NCI-H2196 (cell line): ENCODE measurements around the gene RHOBTB1.
"Not testable (repeated sequence)": the region's sequence is repeated elsewhere in the genome, so short reads cannot be mapped to it uniquely, and the experiment has no call there.

ENCODE experiments used
- DNase-seq: peaks from one replicate; lab custom pipeline; 2025; ENCODE audit not compliant: unreplicated experiment; lab: John Stamatoyannopoulos, UW

The RHOBTB1 gene

DNA sequence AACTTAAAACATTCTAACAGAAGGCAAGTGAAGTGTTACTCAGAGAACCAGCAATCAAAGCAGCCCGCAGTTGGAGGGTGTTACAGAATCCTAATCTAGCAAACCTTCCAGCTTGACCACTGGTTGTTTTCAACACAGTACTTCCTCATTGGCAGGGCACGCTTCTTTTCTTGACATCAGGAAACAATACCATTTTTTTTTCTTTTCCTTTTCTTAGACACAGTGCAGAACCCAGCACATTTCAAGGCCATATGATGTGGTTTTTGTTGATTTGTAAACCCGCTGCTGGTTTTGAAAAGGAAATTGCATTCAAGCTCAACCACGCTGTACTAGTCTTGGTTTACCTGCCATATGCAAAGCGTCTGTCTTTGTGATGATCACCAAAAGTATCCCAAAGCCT lies 33.4 kb downstream of the RHOBTB1 start:
- DNase-seq: no peak

DNA sequence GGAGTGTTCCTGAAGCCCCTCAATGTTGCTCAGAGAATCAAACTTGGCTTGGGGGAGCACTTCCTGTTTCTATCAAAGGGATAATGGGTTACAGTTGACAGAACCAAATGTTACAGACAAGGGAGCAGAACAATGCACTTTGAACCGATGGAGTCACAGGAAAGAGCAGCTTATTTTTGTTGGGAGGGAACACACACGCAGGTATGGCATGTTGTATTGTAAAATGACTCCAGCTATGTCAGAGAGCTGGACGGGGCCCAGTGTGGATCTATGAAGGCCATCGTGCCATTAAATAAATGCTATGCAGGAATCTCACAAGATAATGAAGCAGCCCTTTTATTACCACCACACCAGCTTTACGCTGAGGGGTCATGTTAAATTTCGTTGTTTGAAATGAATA lies 35.1 kb downstream of the RHOBTB1 start:
- DNase-seq: no peak

DNA sequence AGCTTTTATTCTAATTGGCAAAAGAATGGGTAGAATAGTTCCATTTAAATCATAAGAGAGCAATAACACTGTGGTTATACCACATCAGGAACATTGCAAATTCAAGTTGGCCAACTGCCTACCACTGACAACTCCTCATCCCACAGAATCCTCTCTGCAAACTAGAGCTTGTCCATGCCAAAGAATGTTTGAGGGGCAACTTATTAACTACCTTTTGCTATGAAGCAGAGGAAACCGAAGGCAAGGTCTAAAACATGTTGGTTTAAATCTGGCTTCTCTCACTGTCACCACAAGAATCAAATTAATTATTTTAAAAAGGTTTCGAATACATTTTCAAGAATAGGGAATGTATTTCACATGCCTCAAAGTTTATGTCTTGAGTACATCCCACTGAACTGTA lies 36.0 kb downstream of the RHOBTB1 start:
- no peak for DNase-seq

DNA sequence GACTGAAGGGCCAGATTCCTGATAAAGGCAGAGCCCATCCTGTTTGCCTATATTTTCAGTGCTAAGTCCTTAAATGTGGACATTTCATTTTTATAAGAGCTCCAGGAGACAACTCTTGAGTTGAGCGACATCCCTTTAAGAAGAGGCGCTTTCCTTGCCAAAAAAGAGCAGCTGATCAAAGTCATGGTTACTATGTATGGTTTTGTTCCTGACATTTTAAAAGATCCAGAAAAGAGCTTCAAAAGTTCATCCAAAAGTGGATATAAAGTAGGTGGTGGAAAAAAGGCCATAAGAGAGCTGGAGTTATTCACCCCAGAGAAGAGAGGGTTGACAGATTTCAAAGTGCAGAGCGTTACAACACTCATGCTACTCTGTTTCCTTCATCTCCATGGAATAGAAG lies 36.7 kb downstream of the RHOBTB1 start:
- no peak for DNase-seq

DNA sequence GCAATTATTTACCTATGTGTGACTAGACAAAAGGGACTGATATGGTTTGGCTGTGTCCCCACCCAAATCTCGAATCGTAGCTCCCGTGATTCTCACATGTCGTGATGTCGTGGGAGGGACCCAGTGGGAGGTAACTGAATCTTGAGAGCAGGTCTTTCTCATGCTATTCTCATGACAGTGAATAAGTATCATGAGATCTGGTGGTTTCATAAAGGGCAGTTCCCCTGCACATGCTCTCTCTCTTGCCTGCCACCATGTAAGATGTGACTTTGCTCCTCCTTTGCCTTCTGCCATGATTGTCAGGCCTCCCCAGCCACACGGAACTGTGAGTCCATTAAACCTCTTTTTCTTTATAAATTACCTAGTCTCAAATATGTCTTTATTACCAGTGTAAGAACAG lies 37.2 kb downstream of the RHOBTB1 start:
- DNase-seq: not testable (repeated sequence)

DNA sequence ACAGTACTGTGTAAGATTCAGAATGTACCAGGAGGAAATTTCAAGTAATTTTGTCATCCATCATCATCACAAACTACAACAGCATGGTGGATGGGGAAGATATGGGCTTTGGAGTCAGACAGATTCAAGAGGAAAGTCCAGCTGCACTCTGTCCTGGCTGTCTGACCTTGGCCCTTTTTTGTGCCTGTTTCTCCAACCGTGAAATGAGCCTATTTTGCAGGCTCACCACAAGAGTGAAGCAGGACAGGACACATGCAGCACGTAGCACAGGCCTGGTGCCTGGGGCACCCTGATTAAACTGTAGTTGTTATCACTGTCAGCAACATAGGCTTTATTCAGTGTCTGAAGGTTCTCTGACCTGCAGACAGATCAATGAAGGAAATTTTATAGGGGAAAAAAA lies 37.6 kb downstream of the RHOBTB1 start:
- DNase-seq: no peak

DNA sequence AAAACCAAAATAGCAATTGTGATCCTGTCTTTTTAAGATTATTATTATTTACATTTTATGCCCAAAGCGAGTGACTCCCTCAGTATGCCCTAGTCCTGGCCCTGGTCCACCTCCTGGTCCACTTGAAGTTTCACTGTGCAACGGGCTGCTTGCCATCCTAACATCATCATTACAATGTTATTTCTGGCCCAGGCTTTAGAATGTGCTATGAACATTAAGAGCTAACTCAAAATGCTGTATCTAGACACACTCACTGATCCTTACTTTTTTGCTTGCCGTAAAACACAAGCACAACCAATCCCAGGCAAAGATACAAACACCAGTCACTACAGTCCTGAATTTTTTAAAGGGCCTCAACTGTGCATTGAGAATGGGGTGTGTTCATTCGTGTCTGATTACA lies 38.4 kb downstream of the RHOBTB1 start:
- no peak for DNase-seq

DNA sequence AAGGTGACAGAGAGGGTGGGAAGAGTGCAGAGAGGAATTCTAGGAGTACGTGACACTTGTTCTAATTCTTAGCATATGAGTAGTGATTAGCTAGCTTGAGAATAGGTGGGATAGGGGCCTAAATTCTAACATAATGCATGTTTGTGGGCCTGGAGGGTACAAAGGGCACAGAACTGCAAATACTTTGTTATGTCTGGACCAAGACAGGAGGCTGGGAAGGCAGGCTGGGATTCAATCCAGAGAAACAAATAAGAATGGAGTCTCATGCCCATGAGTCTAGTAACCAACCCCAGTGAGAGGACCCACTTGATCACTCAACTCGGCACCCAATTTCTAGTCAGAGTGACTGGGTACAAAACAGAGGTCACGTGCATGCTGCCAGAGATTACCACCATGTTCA lies 40.9 kb downstream of the RHOBTB1 start:
- DNase-seq: no peak

DNA sequence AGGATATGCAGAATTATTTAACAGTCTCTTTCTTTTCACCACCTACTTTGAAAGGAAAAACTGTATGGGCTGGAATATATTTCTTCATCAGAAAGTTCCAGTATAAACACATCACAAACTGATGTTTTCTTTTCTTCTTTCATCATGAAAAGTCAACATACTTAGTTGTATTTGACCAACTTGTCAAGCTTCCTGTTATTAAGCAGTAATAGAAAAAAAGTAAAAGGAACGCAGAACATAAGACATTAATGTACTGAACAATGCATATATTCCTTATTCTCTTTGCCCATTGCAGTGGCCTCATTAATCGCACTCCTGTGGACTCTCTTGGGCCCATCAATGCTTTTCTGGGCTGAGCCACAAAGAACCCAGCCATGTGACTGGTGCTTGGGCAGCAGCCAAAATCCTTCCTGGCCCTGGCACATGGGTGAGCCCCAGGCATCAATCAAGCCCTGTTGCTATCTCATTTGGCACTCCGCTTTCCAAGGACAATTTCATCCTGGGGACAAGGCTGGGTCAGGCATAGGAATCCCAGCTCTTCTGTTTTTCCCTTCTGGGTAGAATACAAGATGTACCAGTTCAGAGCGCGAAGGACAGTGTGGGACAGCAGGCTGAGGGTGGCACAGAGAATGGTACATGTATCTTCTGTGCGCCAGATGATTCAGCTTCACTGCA lies 42.3 kb downstream of the RHOBTB1 start:
- DNase-seq: no peak

DNA sequence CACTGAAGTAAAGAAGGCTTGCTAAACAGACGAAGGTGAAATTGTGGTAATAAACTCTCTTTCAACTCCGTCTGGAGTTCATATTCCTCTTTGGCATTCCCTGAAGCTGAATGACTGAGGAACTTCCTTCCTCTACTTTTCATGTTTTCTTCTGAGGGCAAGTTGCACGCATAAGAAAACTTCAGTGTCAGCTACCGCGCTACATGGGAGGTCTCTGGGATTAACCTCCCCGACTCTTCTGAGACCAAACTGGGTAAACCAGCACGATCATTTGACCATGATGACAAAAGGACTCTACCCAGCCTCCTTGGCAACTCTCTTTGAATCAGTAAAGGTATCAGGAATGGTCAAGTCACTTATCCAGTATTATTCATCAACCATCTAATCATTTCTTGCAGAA lies 44.7 kb downstream of the RHOBTB1 start:
- no peak for DNase-seq

DNA sequence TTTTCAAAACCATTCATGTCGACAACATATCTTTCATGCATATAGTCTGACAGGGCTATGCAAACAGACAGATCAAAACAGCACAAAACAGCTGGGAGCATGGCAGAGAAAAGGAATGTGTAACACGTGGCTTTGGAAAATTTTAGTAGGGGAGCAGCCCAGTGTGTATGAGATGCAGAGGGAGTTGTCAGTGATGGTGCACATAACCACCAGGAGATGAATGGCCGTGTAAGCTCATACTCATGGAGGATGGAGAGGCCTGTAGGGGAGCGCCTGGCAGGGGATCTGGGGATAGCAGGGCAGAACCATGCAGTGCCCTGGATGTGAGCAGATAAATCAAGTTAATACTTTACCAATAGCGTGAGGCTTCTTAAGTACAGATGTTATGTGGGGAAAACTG lies 45.7 kb downstream of the RHOBTB1 start:
- DNase-seq: no peak

DNA sequence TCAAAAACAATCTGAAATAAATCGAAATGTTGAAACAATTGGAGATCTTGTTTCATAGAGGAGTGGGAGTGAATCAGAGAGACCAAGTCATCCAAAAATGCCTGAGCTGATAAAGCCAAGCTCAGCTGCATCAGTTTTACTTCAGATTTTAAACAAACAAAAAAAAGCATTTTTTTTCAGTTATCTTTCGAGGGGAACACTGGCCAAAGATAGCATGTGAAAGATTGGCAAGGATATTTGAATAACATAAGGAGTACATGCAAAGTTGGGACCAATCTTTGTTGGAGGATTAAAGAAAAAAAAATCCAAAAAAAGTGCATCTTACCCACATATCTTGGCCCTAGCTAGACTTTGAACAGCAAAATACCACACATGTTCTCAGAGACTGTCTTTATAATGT lies 47.2 kb downstream of the RHOBTB1 start:
- DNase-seq: no peak

DNA sequence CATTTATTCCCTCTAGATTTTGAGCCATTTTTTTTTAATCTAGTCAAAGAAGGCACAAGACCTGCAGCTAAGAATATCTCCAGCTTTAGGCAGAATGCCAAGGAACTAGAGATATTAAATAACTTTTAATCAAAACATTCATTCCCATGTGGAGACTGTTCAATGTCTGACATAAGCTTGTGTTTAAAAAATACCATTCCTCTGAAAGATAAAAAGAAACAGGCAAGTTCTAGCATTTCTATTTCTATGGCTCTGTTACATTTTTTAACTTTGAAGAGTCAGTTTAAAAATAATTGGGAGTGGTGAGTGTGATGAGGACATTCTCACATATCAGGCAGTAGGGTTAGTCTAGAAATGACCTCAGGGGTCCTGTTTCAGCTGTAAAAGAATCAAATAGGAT lies 48.0 kb downstream of the RHOBTB1 start:
- no peak for DNase-seq

DNA sequence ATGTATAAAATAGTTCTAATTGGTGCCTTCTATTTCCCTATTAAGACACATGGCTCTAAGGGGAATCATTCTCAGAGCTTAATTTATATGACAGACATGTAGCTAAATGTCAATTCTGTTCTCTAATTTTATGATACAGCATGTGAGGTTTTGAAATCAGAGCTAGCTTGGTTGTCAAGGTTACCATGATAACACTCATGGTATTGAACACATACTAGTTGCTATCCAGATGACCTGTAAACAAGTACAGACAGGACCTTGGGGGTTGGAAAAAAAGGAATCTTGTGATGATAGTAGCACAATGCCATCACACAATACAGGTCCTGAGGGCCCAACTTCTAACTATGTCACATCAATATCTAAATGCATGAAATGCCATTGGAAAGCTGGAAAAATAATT lies 49.2 kb downstream of the RHOBTB1 start:
- no peak for DNase-seq

DNA sequence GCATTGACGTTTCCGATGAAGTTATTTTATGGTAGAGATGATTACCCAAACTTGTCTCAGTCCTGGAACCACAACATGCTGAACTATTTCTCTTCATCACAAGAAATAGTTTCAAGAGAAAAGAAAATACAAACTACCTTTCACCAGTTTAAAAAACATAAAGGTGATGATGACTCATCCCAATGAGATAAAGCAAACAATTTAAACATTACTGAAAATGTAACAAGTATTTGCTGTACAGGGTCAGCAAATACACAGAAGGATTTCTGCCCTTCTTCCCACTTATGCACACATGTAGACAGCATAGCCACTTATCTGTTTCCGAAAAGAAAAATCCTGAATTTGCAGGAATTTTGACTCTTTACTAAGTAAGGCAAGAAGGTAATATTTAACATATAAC lies 50.8 kb downstream of the RHOBTB1 start:
- DNase-seq: no peak

DNA sequence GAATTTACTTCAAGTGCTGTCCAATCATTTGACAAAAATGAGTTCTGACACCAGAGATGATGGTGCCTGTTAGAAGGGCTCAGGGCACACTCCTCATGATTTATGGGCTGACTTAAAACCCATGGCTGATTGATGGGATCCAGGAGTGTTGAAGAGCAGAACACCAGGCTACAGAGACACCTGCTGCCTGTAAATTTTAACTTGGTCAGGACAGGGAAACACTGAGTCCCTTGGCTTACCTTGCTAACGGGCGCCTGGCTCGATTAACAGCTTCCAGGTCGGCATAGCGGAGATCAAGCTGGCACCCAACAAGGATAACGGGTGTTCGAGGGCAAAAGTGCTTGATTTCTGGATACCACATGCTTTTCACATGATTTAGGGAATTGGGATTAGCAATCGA lies 51.4 kb downstream of the RHOBTB1 start:
- DNase-seq: no peak

DNA sequence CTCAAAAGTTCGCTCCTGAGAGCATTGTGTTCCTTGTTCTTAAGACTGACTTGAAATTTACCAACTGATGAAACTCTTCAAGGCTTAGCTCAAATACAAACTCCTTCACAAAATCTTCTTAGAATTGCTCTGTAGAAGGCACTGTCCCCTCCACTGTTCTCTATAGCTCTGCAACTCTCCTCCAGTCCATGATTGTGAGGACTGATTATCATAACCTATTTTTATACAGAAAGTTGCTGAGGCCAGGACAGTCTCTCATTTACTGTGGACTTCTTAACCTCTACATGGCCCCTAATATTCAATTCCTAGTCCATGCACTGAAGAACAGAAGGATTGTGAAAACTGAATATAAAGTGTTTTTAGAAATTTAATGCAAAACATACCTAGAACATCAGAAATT lies 53.2 kb downstream of the RHOBTB1 start:
- DNase-seq: no peak

DNA sequence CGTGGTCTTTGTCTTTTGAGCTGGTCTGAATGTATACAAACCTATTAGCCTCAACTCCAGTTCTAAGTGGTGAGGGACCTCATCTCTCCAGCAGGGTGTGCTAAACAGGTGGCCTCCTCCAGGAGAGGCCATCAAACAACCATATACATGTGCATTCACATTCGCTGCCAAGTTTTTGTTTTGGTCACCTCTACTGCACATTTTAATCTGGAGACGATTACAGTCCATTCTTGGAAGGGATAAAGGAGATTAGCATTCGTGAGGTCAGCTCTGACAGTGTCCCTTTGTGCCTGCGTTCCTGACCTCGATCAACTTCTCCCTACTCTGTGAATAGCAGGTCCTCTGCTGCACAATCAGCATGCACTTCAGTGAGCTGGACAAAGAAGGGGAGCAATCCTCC lies 60.8 kb downstream of the RHOBTB1 start:
- no peak for DNase-seq

DNA sequence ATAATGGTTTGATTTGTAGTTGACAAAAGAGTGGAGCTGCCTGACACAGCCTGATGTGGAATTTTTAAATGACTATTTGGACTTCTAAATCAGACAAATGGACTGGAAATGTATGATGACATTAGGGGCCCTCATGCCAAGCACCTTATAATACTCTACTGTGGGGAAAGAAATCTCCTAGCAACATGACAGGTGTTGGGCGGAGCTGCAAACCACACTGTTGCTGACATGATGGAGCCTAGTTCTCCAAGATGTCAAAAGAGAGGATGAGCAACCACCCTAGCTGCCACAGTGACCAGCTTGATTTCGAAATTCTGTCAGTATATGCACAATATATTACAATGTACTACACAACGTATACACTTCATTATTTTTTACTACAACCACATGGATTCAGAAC lies 65.8 kb downstream of the RHOBTB1 start:
- DNase-seq: no peak

DNA sequence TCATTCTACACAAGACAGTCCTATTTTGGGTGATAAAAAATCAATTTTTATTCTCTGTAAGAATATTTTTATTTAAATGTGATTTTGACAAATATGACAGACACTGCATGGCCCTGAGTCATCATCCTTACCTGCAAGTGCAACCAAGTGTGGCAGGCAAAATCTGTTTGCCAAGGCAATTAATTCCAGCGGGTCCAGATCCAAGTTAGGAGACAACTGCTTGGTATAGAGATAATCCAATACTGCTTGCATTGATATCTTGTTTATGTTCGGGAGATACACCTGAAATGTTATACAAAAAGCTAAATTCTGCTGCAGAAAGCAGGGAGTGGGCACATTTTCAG lies 66.2 kb downstream of the RHOBTB1 start:
- no peak for DNase-seq

DNA sequence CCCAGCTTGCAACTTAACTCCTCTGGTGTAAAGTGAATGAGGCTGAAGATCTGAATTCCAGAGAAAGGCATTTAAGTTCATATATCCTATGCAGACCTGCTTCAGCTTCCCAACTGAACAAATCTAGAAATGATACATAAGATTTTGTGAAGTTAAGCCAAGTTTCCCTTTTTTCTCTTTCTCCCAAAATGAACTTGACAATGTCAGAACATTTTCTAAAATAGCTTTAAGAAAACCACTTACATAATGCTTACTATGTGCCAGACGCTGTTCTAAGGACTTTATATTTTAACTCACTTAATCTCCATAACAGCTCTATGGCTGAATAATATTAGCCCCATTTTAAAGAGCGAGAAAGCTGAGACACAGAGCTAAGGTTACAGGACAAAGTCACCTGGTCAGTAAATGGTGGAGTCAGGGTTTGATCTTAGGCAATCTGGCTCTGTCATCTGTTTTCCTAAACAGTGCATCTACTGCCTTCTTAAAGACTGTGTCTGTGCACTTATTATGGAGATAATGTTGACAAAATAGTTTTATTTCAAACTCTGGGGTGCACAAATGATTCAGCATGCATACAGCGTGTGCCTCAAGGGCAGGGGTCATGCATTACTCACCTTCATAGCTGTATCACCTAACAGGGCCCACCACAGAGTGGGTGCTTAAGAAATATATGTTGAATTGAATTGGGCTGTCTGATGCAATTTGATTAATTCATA lies 66.8 kb downstream of the RHOBTB1 start:
- no peak for DNase-seq

DNA sequence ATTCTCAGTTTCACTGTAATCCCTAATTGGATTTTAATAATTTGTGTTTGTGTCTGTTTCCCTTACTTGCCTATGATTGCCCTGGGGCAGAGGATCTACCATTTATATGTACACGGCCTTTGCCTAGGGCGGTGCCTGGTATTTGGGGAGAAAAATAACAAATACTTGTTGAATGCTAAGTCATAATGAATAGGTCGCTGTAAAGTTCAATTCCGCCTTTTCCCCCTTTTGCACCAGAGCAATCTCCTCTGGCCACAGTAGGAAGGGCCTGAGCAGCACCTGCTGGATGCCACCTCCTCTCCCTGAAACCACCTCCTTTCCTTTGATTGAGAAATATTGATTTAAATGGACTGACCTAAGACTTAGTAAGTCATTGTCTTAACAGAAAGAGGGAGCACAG lies 70.2 kb downstream of the RHOBTB1 start:
- no peak for DNase-seq

DNA sequence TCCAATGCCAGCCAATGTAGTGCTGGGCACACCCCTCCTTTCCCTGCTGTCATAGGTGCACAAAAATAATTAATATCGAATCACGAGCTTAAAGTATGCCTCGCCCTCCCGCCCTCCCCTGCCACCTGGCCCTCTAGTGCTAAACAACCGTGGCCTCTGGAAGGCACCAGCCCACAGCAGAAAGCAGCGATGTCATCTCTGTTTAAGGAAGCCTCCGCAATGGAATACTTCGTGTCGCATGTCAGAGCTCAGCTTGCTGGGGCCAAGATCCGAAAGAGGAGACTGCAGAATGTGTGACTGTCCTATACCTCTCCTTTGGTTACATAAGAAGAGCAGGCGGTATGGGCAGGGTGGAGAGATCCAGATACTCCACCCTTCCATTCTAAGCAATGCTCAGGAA lies 71.5 kb downstream of the RHOBTB1 start:
- no peak for DNase-seq
